Measurements from ENCODE around the gene EIPR1.

EIPR1 gene

DNA sequence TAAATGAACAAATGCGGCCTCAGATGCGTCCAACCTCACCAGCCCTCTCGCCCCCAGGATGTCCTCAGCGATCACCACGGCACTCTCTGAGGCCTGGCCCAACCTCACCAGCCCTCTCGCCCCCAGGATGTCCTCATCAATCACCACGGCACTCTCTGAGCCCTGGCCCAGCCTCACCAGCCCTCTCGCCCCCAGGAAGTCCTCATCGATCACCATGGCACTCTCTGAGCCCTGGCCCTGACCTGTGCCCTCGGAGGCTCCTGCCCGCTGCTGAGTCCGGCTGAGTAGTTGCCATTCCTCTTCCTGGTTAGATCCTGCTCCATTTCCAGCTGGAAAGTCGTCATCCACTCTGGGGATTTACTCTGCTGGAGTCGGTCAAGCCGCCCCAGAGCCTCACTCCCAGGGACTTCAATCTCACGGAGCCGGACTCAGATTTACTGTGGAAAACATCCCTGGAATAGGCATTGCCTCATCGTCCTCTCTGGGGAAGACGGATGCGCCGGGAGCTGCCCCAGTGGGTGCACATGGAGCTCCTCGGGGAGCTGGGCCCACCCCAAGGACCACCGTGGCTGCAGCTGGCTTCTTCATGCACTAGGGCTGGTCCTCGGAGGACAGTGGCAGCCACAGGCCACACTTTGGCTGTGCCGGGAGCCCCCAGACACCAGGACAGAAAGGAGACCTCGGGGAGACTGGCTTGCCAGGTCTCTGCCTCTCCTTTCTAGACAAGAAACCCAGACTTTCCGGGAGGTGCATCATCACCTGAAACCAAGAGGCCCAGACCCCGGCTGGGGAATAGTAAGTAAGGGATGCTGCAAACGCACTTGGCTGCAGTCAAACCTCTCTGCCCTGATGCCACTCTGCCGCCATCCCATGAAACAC is 230.6 kb downstream of the EIPR1 start:
- no peak for DNase-seq (ENCODE audit: low spot score)

GRCh38 chr2:3146175-3146574 is 231.4 kb downstream of the EIPR1 start:
- DNase-seq (ENCODE audit: low spot score) = peak; percentile 18

DNA sequence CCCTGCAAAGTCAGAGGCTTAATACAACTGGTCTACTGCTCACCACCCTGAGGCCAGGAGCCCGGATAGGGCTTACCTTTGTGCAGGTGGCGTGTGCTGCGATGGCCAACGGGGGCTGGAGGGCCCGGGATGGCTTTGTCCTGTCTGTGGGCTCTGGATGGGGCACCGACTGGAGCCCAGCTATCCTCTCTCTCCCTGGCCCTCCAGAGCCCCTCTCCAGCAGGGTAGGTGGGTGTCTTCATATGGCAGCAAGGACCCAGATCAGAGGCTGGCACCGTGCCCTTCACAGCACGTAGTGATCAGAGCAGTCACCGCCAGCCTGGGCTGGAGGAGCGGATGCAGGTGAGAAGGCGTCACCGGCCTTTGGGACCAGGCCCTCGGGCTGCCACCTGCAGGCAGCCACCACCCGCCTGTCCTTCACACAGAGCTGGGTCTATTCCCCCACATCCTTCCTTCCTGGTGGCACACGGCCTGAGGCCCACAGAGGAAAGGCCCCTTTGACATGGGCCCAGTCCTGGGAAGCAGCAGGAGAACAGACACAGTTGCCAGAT is 232.1 kb downstream of the EIPR1 start:
- DNase-seq (ENCODE audit: low spot score) = no peak

- DNase-seq (ENCODE audit: low spot score) = no peak
Measured at GRCh38 chr2:3144856-3145255, 232.8 kb downstream of the EIPR1 start.

- DNase-seq (ENCODE audit: low spot score) = no peak
Measured at GRCh38 chr2:3143602-3144001, 234.0 kb downstream of the EIPR1 start.

- no peak for DNase-seq (ENCODE audit: low spot score)
Measured at GRCh38 chr2:3142961-3143571, 234.6 kb downstream of the EIPR1 start.

- no peak for DNase-seq (ENCODE audit: low spot score)
Measured at GRCh38 chr2:3142210-3142609, 235.4 kb downstream of the EIPR1 start.

DNA sequence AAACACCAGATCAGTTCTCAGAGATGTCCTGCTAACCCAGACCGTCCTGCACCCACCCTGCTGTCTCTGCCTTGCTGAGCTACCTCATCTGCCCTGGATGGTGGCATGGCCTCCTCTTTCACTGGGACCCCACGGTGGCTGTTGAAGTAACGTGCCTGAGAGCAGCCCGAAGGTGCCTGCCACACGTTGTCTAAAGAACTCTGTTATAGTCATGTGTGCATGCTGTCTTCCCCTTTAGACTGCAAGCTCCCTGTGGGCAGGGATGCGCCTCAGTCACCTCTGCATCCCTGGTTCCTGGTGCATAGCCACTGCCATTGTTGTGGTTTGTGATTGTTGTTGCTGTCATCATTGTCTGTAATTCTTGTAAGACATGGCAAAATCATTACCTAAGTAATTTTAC is 235.9 kb downstream of the EIPR1 start:
- no peak for DNase-seq (ENCODE audit: low spot score)

GRCh38 chr2:3139906-3140305 is 237.7 kb downstream of the EIPR1 start:
- DNase-seq (ENCODE audit: low spot score) = no peak
